NCI-H2081 (cell line): Measurements from ENCODE around the gene ADAP1.

Source experiments
- DNase-seq, 2 experiments: peaks; one replicate each; lab custom pipeline; 2025; lab: John Stamatoyannopoulos, UW

Gene ADAP1

DNA sequence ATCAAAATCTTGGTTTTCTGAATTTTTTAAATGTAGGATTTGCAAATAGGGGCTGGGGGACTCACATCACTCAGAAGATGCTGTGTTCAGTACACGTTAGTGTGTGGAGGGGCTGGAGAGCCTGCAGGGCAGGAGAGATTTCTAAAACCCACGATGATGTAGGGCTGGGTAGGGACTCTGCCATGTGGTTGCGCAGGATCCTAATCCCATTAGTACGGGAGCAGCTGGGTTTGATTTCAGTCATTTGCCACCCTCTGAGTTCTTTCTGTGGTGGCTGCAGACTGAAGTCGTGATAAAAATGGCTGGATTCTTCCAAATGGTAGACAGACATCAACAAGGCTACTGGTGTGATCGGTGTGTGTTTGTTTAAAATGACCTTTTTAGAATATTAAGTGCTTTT lies 92.3 kb downstream of the ADAP1 start:
- no peak for DNase-seq

DNA sequence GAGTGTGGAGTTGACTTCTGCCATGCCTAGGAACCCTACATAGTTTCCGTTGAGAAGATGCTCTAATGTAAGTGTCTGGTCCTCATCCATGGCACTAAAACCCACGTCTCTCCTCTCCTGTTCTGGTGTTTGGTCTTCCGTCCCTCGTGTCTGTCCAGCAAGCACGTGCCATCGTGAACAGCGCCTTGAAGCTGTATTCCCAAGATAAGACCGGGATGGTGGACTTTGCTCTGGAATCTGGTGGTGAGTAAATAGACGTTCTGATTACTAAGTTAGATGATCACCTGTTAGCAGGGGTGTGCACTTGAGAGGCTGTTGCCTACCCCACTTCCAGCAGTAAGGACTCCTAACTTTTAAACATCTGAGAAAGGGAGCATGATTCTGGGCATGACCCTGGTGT lies 93.3 kb downstream of the ADAP1 start:
- no peak for DNase-seq

DNA sequence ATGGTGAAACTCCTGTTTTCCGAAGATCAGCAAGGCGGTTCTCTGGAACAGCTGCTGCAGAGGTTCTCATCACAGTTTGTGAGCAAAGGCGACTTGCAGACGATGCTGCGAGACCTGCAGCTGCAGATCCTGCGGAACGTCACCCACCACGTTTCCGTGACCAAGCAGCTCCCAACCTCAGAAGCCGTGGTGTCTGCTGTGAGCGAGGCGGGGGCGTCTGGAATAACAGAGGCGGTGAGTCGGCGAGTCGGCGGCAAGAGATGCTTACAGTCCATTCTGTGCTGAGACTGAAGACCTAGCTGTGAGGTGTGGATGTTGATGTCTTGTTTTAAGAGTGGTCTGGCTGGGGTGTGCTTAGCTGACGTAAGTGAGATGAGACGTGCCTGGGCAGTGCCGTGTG lies 94.3 kb downstream of the ADAP1 start:
- DNase-seq, result no peak

GRCh38 chr7:859359-860030 lies 95.0 kb downstream of the ADAP1 start:
- no peak for DNase-seq

DNA sequence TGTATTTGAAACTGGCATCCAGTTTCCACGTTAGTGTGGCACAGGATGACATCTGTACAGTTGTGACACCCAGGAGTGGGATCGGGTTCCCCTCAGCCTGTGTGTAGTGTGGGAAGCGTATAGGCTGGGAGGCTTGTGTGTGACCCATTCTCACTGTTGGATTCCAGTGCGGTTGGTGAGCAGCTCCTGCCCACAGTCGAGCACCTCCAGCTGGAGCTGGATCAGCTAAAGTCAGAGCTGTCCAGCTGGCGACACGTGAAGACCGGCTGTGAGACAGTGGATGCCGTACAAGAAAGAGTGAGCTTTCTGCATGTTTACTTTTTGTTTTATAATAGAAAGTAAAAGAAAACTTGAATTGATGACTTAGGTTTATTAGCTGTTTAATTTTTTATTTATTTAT lies 96.8 kb downstream of the ADAP1 start:
- no peak for DNase-seq

DNA sequence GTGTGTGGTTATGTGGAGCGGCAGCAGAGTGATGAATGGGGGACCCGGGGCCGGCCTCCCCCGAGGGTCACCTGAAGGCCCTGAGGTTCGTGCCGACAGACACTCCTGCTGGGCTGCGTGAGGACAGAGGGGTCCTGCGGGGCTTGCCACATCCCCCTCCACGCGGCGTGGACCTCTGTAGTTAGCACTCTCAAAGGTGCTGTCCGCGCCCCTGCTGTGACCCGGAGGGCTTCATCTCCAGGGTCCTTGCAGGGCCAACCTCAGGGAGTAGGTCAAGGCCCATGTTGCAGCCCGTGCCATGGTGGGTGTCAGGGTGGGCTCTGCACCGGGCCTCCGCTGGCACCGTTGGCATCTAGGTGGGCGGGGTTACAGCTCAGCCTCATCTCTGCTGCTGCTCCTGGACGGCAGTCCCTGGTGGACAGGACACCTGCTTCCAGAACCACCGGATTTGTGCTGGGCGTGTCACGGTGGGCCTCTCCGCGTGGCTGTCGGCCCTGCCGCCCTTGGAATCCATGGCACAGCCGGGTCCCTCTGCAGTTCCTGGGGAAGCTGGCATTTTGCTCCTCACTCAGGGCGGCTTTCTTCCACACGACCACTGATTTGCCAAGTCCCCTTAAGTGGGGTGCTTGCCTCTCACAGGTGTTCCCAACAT lies 97.9 kb downstream of the ADAP1 start:
- DNase-seq, result no peak

DNA sequence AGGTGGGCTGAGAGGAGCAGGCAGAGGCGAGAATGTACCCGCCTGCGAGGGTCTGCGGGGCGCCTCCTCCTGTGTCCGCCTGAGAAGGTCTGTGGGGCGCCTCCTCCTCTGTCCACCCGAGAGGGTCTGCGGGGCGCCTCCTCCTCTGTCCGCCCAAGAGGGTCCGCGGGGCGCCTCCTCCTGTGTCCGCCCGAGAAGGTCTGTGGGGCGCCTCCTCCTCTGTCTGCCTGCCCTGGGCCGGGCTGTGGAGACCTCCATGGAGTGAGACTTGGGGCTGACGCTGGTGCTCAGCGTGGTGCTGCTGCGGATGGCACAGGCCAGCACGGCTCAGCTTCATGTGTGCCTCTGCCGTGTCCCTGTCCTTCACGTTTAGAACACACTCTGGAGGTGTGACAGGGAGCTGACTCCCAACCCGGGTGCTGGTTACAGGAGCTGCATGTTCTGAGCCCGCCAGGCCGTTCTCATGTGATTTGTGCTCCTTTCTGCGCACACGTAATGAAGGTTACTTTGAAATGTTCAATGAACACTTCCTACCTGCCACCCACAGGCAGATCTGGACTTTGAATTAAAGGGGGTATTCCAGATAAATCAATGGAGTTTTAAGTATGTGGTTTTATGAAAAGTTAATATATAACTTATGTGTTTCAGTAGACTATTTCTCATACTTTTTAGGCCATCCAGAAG lies 98.7 kb downstream of the ADAP1 start:
- no peak for DNase-seq

DNA sequence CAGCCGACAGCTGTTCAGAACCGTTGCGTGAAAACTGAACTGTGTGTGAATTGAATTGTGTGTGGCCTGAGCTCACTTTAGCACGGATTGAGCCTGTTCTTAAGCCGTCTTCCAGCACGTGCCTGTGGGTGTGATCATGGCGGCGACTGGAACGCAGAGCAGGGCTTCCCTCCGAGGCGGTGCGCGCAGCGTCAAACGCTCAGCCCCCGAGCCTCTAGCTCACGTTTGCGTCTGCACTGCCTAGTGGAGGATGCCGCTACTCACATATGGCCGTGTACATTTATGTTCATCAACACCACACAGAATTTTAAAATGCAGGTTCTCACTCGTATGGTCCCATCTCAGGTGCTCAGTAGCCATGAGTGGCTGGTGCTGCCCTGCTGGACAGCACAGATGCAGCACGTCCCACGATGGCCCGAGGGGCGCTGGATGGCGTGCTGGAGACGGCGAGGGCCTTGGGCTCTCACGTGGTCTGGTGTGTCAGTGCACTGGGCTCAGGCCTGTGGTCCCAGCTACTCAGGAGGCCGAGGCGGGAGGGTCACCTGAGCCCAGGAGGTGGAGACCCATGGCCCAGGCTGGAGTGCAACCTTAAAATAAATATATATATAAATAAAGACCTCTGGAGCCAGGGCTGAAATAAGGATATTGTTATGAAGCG lies 100.2 kb downstream of the ADAP1 start:
- no peak for DNase-seq

DNA sequence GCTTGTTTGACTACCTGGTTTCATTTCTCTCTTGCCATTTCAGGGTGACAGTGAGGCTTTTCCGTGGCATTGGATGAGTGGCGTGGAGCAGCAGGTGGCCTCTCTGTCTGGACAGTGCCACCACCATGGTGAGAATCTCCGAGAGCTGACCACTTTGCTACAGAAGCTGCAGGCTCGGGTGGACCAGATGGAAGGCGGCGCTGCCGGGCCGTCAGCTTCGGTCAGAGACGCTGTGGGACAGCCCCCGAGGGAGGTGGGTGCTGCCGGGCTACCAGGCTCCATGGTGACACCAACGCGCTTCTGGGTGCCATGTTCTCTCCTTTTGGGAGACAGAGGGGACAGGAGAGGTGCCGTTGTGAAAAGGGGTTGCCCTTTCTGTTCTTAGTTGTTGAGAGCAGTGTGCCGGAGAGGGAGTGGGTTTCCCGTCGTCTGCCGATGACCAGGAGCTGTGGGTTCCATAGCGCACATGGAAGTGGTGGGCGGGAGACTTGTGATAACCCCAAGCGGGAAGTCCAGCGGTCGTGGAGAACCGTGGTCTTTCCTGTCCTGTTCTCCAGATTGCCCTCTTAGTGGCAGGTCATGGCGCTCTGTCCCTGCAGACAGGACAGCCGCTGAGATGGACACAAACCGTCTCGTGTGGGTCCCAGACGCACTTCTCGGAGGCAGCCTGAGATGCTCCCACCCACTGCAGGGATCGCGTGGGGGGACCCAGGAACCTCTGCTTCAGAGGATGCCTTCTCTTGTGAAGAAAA lies 100.9 kb downstream of the ADAP1 start:
- no peak for DNase-seq

GRCh38 chr7:851204-851603 lies 103.3 kb downstream of the ADAP1 start:
- no peak for DNase-seq

GRCh38 chr7:849781-850180 lies 104.7 kb downstream of the ADAP1 start:
- no peak for DNase-seq

GRCh38 chr7:849145-849544 lies 105.3 kb downstream of the ADAP1 start:
- no peak for DNase-seq
